HEK293 (cell line): Measurements from ENCODE around the gene TP63.

ENCODE experiments used
- CTCF ChIA-PET: fragments of 350-600 bp; formaldehyde crosslinking; extraction: SDS; loops from one replicate; lab custom pipeline; 2021; ENCODE audit warnings: antibody characterized with exemption; lab: Yijun Ruan, JAX
- POLR2A ChIA-PET: fragments of 300-600 bp; formaldehyde crosslinking; extraction: SDS; loops from one replicate; lab custom pipeline; 2020; ENCODE audit warnings: antibody characterized with exemption, inconsistent platforms; lab: Yijun Ruan, JAX
- H3K27ac ChIP-seq: fragments of 200-500 bp; sonication (Bioruptor generic); 2 replicates; pipeline ENCODE4 v1.5.1; 2014; ENCODE audit warnings: low read depth, low read length, control low read depth, inconsistent platforms; ENCODE audit errors: extremely low read depth
- H3K36me3 ChIP-seq, 2 experiments: fragments of 200-500 bp in 1 of 2; sonication (Bioruptor generic) in 1 of 2; 1 replicate in 1 of 2; 2 replicates in 1 of 2; pipeline ENCODE4 v1.5.1; 2014 to 2017; ENCODE audit warnings: inconsistent platforms in 2 of 2, low read length in 2 of 2; ENCODE audit not compliant: control insufficient read depth in 2 of 2, insufficient read depth in 1 of 2
- H3K4me1 ChIP-seq: fragments of 200-500 bp; sonication (Bioruptor generic); 2 replicates; pipeline ENCODE4 v1.5.1; 2014; ENCODE audit warnings: mild to moderate bottlenecking, low read length, inconsistent platforms; ENCODE audit not compliant: control insufficient read depth, insufficient read depth
- H3K4me3 ChIP-seq: 2 replicates; pipeline ENCODE4 v1.5.1; 2011; ENCODE audit warnings: low read depth, mild to moderate bottlenecking, control low read depth, low read length, moderate library complexity
- H3K9me3 ChIP-seq: fragments of 200-500 bp; sonication (Bioruptor generic); 2 replicates; pipeline ENCODE4 v1.5.1; 2014; ENCODE audit warnings: low read depth, low read length, inconsistent platforms; ENCODE audit not compliant: control insufficient read depth, insufficient read depth
- AEBP2 ChIP-seq: fragments of 450-650 bp; formaldehyde crosslinking; IDR thresholded peaks from 2 replicates; pipeline ENCODE4 v1.5.1; 2016; ENCODE audit warnings: missing biosample characterization, missing genetic modification characterization, borderline replicate concordance
- FEZF1 ChIP-seq: fragments of 450-650 bp; formaldehyde crosslinking; IDR thresholded peaks from 2 replicates; pipeline ENCODE4 v1.5.1; 2016; ENCODE audit warnings: missing biosample characterization, missing genetic modification characterization
- HOXA7 ChIP-seq: sonication (generic); formaldehyde crosslinking; IDR thresholded peaks from 2 replicates; pipeline ENCODE4 v1.8.1; 2022; ENCODE audit warnings: missing genetic modification reagents, borderline replicate concordance
- OVOL3 ChIP-seq: fragments of 450-650 bp; formaldehyde crosslinking; IDR thresholded peaks from 2 replicates; pipeline ENCODE4 v1.5.1; 2016; ENCODE audit warnings: missing biosample characterization, missing genetic modification characterization
- REST ChIP-seq: fragments of 450-650 bp; formaldehyde crosslinking; IDR thresholded peaks from 2 replicates; pipeline ENCODE4 v1.5.1; 2016; ENCODE audit warnings: missing biosample characterization, missing genetic modification characterization
- SETDB1 ChIP-seq: IDR thresholded peaks from one replicate; pipeline ENCODE4 v1.6.1; 2017; ENCODE audit warnings: mild to moderate bottlenecking, low read length, moderate library complexity, mixed read lengths; ENCODE audit not compliant: insufficient read length
- ZBTB21 ChIP-seq: fragments of 450-650 bp; formaldehyde crosslinking; IDR thresholded peaks from 2 replicates; pipeline ENCODE4 v1.5.1; 2017; ENCODE audit warnings: missing biosample characterization, missing genetic modification characterization
- ZFP37 ChIP-seq: fragments of 450-650 bp; formaldehyde crosslinking; IDR thresholded peaks from 2 replicates; pipeline ENCODE4 v1.5.1; 2016; ENCODE audit warnings: missing biosample characterization, missing genetic modification characterization
- ZIC2 ChIP-seq: fragments of 450-650 bp; formaldehyde crosslinking; IDR thresholded peaks from 2 replicates; pipeline ENCODE4 v1.5.1; 2016; ENCODE audit warnings: missing biosample characterization, missing genetic modification characterization
- ZNF133 ChIP-seq: fragments of 450-650 bp; formaldehyde crosslinking; IDR thresholded peaks from 2 replicates; pipeline ENCODE4 v1.5.1; 2016; ENCODE audit warnings: missing biosample characterization, missing genetic modification characterization
- ZNF146 ChIP-seq: fragments of 450-650 bp; formaldehyde crosslinking; IDR thresholded peaks from 2 replicates; pipeline ENCODE4 v1.5.1; 2016; ENCODE audit warnings: missing biosample characterization, missing genetic modification characterization
- ZNF175 ChIP-seq: fragments of 450-650 bp; formaldehyde crosslinking; IDR thresholded peaks from 2 replicates; pipeline ENCODE4 v1.5.1; 2016; ENCODE audit warnings: missing biosample characterization, missing genetic modification characterization
- ZNF184 ChIP-seq: fragments of 450-650 bp; IDR thresholded peaks from 2 replicates; pipeline ENCODE4 v1.5.1; 2018; ENCODE audit warnings: missing biosample characterization, mild to moderate bottlenecking, missing genetic modification characterization
- ZNF19 ChIP-seq: fragments of 450-650 bp; formaldehyde crosslinking; IDR thresholded peaks from 2 replicates; pipeline ENCODE4; 2016; ENCODE audit warnings: missing biosample characterization, missing genetic modification characterization, low read depth
- ZNF302 ChIP-seq: fragments of 450-650 bp; formaldehyde crosslinking; IDR thresholded peaks from 2 replicates; pipeline ENCODE4 v1.5.1; 2016; ENCODE audit warnings: missing biosample characterization, missing genetic modification characterization, low read depth
- ZNF501 ChIP-seq: fragments of 450-650 bp; formaldehyde crosslinking; IDR thresholded peaks from 2 replicates; pipeline ENCODE4 v1.5.1; 2016; ENCODE audit warnings: missing biosample characterization, missing genetic modification characterization
- ZNF530 ChIP-seq: fragments of 450-650 bp; formaldehyde crosslinking; IDR thresholded peaks from 2 replicates; pipeline ENCODE4 v1.5.1; 2016; ENCODE audit warnings: low read depth, missing biosample characterization, missing genetic modification characterization
- ZNF558 ChIP-seq: fragments of 450-650 bp; formaldehyde crosslinking; IDR thresholded peaks from 2 replicates; pipeline ENCODE4 v1.5.1; 2016; ENCODE audit warnings: missing biosample characterization, missing genetic modification characterization
- ZNF585B ChIP-seq: fragments of 450-650 bp; formaldehyde crosslinking; IDR thresholded peaks from 2 replicates; pipeline ENCODE4 v1.5.1; 2016; ENCODE audit warnings: missing biosample characterization, missing genetic modification characterization
- ZNF660 ChIP-seq: fragments of 450-650 bp; IDR thresholded peaks from 2 replicates; pipeline ENCODE4 v1.5.1; 2018; ENCODE audit warnings: missing biosample characterization, mild to moderate bottlenecking, missing genetic modification characterization
- ZNF76 ChIP-seq: fragments of 450-650 bp; formaldehyde crosslinking; IDR thresholded peaks from 2 replicates; pipeline ENCODE4; 2016; ENCODE audit warnings: low read depth, missing biosample characterization, missing genetic modification characterization, borderline replicate concordance
- ZNF791 ChIP-seq: fragments of 450-650 bp; formaldehyde crosslinking; IDR thresholded peaks from 2 replicates; pipeline ENCODE4 v1.5.1; 2016; ENCODE audit warnings: missing biosample characterization, missing genetic modification characterization
- ZSCAN30 ChIP-seq: fragments of 450-650 bp; IDR thresholded peaks from 2 replicates; pipeline ENCODE4 v1.5.1; 2018; ENCODE audit warnings: missing biosample characterization, mild to moderate bottlenecking, missing genetic modification characterization, moderate library complexity
- ZXDB ChIP-seq: fragments of 450-650 bp; formaldehyde crosslinking; IDR thresholded peaks from 2 replicates; pipeline ENCODE4 v1.5.1; 2016; ENCODE audit warnings: missing biosample characterization, missing genetic modification characterization
- TF ChIP-seq, protein P1 (sequence below): fragments of 450-650 bp; formaldehyde crosslinking; IDR thresholded peaks from 2 replicates; pipeline ENCODE4 v1.5.1; 2016; ENCODE audit warnings: missing biosample characterization, missing genetic modification characterization

The TP63 gene

GRCh38 chr3:189830401-189830800, 199.2 kb downstream of the TP63 start (continued):
- no peak for TF ChIP-seq REST

DNA sequence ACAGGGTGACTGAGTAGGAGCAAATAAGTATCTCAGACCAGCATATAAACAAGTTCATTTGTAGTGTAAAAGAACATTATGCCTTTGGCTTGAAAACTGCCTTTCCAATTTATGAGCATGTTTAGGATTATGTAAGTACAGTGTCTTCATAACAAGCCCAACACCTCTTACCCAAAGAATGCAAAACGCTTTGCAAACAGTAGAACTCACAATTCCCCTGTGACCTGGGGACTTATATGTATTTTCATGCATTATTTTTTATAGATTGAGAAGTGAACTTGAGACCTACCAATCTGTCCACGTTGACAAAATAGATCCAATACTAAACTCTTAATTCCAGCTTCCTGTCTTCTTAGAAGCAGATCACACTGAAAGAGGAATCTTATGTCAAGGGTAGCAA, 202.1 kb downstream of the TP63 start:
- peaks cover 4% of the 10 kb centered on the region; the same call in 1 of the 2 replicates for H3K4me1 ChIP-seq
- TF ChIP-seq ZNF585B (tag by site-specific recombination) (no peak), ZNF76 (no peak), ZNF558 (tag by site-specific recombination) (no peak)
- TF ChIP-seq, all 188 proteins: peak for 0
- no peak overlapping the region for H3K4me3 ChIP-seq
- H3K27ac ChIP-seq, result no peak overlapping the region
- ChIA-PET POLR2A (no interaction called here), CTCF (no interaction called here)
- no peaks in the 10 kb centered on the region for H3K36me3 ChIP-seq
- H3K9me3 ChIP-seq, result no peaks in the 10 kb centered on the region

DNA sequence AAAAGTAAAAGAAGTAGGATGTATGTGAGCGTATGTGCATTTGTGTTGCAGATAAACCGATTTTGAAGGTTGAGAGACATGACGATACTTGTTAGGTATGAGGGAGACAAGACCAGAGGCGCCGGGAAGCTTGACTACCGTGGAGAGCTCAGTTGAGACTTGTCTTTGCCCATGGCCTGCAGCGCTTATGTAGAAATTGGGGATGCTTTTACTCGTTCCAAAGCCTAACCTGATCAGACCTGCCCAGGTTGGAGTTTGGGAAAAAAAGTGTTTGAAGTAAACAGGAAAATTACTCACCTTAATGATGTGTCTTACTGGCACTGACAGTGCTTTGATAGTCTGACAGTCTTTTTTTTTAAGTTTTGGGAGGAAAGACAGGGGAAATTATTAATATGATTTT, 202.8 kb downstream of the TP63 start:
- H3K27ac ChIP-seq, result no peak overlapping the region
- H3K4me1 ChIP-seq, result peaks cover 4% of the 10 kb centered on the region; the same call in 1 of the 2 replicates
- no peak overlapping the region for H3K4me3 ChIP-seq
- ChIA-PET POLR2A (no interaction called here), CTCF (no interaction called here)
- TF ChIP-seq ZNF660, result no peak
- no peak for TF ChIP-seq ZNF501 (tag by site-specific recombination)
- no peak for TF ChIP-seq ZNF302
- no peak for TF ChIP-seq ZNF146
- no peak for TF ChIP-seq ZNF184 (tag by site-specific recombination)
- TF ChIP-seq ZNF791 (tag by site-specific recombination), result no peak
- TF ChIP-seq ZBTB21 (tag by site-specific recombination), result no peak
- no peak for TF ChIP-seq ZNF530 (tag by site-specific recombination)
- TF ChIP-seq ZNF175 (tag by site-specific recombination), result no peak
- TF ChIP-seq ZFP37 (tag by site-specific recombination), result no peak
- TF ChIP-seq, protein P1, sequence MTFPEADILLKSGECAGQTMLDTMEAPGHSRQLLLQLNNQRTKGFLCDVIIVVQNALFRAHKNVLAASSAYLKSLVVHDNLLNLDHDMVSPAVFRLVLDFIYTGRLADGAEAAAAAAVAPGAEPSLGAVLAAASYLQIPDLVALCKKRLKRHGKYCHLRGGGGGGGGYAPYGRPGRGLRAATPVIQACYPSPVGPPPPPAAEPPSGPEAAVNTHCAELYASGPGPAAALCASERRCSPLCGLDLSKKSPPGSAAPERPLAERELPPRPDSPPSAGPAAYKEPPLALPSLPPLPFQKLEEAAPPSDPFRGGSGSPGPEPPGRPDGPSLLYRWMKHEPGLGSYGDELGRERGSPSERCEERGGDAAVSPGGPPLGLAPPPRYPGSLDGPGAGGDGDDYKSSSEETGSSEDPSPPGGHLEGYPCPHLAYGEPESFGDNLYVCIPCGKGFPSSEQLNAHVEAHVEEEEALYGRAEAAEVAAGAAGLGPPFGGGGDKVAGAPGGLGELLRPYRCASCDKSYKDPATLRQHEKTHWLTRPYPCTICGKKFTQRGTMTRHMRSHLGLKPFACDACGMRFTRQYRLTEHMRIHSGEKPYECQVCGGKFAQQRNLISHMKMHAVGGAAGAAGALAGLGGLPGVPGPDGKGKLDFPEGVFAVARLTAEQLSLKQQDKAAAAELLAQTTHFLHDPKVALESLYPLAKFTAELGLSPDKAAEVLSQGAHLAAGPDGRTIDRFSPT (tag by site-specific recombination), result no peak
- TF ChIP-seq HOXA7, result no peak
- TF ChIP-seq, all 188 proteins: peak for 0
- Histone ChIP-seq H3K36me3 (no peaks in the 10 kb centered on the region), H3K9me3 (no peaks in the 10 kb centered on the region)

GRCh38 chr3:189834462-189834861, 203.3 kb downstream of the TP63 start:
- Histone ChIP-seq H3K9me3 (no peaks in the 10 kb centered on the region), H3K4me1 (peaks cover 4% of the 10 kb centered on the region; the same call in 1 of the 2 replicates), H3K27ac (no peak overlapping the region), H3K4me3 (no peak overlapping the region), H3K36me3 (no peaks in the 10 kb centered on the region)
- POLR2A ChIA-PET, result no interaction called here
- CTCF ChIA-PET, result no interaction called here
- no peak for TF ChIP-seq ZNF184 (tag by site-specific recombination)
- TF ChIP-seq AEBP2 (tag by site-specific recombination), result no peak
- TF ChIP-seq ZIC2 (tag by site-specific recombination), result no peak
- TF ChIP-seq FEZF1 (tag by site-specific recombination), result no peak
- no peak for TF ChIP-seq SETDB1
- TF ChIP-seq ZSCAN30 (tag by site-specific recombination), result no peak
- TF ChIP-seq ZXDB (tag by site-specific recombination), result no peak
- no peak for TF ChIP-seq ZNF585B (tag by site-specific recombination)
- TF ChIP-seq OVOL3, result no peak
- TF ChIP-seq ZNF19 (tag by site-specific recombination), result no peak
- no peak for TF ChIP-seq ZNF133 (tag by site-specific recombination)
